HG03064 (cell line): Measurements from ENCODE around the gene RAPGEF4.

Experiments used
- ATAC-seq: cut with Tn5 transposase; IDR thresholded peaks from one replicate; pipeline ENCODE4 v1.9.1; 2021; ENCODE audit warnings: low read depth; ENCODE audit not compliant: unreplicated experiment

RAPGEF4 gene

DNA sequence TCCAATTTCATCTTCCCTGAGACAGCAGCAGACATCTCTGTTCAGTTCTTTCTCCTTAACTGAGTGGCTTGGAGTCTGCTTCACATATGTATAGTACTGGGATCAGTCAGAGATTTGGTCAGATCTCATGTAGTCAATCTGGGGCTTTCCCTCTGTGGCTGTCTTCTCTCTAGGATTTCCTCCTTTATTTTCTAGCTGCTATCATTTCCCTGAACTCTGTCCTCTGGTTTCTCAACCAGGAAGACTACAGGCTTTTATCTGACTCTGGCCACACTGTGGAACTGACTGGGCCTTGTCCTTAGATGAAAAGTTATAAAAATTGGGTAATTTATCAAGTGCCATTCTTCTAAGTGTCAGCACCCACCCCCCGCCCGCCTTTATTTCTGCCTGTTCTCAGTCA is 121.0 kb downstream of the RAPGEF4 start:
- no peak for ATAC-seq

DNA sequence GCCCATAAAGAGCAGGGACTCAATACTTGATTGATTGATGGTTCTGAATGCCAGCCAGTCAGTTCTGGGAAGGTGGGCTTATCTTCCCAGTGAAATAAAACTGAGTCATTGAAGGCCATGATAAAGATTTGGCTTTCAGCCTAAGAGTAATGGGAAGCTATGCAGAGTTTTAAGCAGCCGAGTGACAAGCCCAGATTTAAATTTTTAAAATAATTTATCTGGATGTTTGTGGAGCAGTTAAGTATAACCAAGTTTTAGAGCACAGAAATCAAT is 122.8 kb downstream of the RAPGEF4 start:
- ATAC-seq, result no peak

DNA sequence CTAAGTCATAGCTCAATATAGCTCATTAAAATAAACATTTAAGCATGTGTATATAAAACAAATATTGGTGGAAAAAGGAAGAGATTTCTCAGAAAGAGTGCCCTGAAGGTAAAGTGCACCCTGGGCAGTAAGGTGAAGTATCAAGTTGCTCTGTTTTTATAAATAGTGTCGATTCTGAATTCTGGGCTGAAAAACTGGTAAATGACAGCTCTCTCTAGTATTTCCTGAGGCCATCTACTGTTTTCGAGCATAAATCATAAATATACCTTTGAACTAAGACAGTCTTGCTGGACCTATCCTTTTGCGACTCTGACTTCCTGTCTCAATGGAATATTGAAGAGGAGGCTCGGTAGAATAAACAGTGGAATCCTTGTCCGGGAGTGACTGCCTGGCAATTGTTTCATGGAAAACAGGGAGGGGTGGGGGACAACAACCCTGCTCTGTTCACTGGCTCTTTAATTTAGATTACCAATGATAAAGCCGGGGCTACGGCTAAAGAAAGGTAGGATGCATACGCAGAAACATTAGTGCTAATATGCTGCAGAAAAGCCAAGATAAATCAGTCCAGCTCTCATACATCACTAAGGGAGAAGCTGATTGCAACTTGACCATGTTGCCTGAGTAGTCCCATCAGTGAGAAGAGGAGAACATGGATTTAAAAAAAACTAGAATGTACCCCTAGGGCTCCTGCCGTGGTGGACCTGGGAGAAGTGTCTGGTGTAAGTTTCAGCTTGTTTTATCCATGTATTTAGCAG is 124.1 kb downstream of the RAPGEF4 start:
- ATAC-seq, result no peak

DNA sequence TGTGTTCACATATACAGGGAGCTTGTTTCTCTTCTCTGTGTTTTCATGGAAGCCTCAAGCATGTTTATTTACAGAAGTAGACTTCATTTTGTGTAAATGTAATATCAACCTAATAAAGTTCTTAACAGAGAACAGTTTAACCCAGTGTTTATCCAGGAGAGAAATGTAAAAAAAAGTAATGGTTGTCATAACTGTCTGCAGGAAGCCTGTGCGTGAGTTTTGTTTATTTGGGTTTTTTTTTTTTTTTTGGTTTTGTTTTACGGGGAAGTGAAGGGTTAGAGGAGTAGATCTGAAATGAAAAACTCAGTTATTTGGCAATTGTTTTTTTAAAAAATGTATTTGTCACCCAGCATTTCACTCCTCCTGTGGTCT is 124.7 kb downstream of the RAPGEF4 start:
- no peak for ATAC-seq

GRCh38 chr2:172861098-172861497 is 125.5 kb downstream of the RAPGEF4 start:
- no peak for ATAC-seq

DNA sequence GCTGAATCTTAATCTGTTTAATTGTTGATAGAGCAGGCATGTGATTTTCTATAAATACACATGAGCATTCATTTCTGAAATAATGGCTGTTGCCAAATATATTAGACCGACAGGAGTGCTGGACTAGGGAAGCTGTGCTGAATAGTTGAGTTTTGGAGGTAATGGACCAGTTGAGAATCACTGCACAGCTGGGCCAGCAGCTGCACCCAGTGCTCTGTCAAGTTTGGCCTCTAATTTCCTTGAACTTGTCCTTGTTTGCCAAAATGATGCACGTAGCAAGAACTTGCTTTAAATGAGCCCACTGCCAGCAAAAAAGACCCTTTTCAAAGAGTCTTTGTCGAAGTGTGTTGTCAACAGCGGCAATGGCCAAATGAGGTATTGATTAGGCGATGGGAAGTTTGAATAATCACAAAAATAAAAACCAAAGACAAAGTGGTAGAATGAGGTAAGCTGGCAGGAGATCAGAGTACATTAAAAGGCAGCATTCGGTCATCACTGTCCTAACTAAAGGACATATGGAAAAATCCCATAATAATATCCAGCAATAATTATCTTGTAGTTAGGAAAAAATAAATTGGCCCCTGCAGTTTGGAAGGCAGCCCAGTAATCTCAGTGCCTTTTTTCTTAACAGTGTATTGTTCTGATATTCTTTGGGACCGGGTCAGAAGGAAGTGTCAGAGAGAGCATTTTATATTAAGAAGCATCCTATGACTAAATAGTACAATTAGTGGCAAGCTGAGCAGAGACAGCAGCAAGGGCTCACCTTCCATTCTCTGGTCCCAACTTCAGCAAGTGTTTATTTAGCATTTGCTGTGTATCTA is 126.2 kb downstream of the RAPGEF4 start:
- no peak for ATAC-seq

GRCh38 chr2:172863341-172863740 is 127.7 kb downstream of the RAPGEF4 start:
- ATAC-seq, result no peak

GRCh38 chr2:172864182-172864581 is 128.5 kb downstream of the RAPGEF4 start:
- ATAC-seq, result no peak

- ATAC-seq, result no peak
Measured at GRCh38 chr2:172865422-172865821, 129.8 kb downstream of the RAPGEF4 start.

- ATAC-seq, result no peak
Measured at GRCh38 chr2:172869861-172870260, 134.2 kb downstream of the RAPGEF4 start.

- no peak for ATAC-seq
Measured at GRCh38 chr2:172870396-172870795, 134.8 kb downstream of the RAPGEF4 start.

DNA sequence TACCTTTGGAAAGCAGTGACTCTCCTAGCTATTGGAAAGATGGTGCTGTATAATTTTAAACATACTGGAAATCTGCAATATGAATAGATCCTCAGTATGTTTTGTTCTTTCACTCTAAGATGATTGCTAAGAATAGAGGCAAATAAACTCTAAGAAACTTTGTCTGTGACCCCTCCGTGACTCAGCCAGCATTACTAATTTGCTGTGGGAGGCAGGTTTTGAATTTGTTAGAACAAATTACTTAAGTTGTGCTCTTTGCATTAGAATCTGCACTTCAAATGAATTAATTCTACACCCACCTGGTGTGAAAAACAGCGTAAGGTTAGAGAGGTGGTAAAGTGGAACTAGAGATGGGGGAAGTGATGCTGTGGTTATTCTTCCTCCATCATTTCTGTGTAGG is 142.2 kb downstream of the RAPGEF4 start:
- ATAC-seq, result no peak

DNA sequence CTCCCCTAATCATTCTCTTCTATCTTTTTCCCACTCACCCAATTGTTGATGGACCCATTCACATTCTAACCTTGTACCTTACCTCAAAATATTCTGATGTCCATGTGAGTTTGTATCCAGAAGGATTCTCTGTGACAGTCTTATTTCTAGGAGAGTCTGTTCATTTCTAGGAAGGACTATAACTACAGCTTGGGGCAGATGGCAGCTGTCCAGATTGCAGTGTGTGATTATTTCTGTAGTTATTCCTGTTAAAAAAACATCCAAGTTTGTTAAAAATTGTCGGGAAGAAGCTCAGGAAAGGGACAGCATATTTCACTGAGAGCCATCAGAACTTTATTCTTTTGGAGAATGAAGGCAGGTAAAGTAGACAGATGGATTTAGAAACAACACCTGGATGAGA is 142.6 kb downstream of the RAPGEF4 start:
- ATAC-seq, result no peak

- ATAC-seq, result no peak
Measured at GRCh38 chr2:172884336-172884735, 148.7 kb downstream of the RAPGEF4 start.

GRCh38 chr2:172885996-172886395 is 150.4 kb downstream of the RAPGEF4 start:
- no peak for ATAC-seq

DNA sequence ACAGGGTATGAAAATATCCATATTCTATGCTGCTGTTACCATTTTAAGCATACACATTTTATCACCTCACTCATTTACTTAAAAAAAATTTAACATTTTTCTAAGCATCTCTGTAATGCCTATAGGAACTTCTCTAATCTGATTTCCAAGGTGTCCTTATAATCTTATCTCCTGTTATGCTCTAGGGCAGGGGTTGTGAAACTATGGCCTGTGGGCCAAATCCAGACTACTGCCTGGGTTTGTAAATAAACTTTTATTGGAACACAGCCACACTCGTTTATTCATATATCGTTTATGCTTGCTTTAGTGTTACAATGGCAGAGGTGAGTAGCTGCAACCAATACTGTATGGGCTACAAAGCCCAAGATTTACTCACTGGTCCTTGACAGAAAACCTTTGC is 151.6 kb downstream of the RAPGEF4 start:
- no peak for ATAC-seq

DNA sequence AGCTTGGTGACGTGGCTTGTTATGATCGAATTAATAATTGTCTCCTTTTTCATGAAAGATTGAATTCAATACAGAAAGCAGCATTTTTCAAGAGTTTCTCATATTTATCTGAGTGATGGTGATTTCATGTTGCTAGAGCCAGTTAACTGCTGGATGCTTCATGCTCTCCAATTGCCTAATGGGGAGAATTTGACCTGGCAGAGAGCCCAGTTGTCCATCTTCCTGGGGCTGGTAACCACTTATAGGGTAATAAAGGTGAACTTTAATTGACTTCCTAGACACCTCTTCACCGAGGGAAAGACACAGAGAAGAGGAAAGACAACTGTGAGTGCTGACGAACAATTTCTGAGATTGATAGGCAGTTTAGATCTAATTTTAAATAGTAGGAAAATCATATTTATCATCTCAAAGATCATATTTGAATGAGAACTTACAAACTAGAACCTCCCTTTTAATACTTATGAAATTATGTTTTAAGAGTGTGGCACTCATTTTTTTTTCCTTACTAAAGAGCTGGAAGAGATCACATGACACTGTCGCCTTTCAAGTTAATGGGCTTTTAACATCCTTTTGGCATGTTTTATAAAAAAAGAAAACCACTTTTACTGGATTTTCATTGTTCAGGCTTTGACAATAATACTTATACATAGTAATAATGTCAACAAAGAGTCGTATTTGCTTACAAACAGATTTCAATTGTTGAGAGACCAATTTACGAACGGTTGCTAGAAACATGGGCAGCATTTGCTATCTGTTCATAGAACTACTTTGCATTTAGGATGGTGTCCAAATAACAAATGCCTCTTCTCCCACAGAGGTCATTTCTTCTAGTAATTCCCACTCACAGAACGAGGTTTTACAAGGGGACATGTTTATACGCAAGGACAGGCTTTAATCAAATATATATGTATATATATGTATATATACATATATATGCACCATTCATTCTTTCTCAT is 153.3 kb downstream of the RAPGEF4 start:
- no peak for ATAC-seq

DNA sequence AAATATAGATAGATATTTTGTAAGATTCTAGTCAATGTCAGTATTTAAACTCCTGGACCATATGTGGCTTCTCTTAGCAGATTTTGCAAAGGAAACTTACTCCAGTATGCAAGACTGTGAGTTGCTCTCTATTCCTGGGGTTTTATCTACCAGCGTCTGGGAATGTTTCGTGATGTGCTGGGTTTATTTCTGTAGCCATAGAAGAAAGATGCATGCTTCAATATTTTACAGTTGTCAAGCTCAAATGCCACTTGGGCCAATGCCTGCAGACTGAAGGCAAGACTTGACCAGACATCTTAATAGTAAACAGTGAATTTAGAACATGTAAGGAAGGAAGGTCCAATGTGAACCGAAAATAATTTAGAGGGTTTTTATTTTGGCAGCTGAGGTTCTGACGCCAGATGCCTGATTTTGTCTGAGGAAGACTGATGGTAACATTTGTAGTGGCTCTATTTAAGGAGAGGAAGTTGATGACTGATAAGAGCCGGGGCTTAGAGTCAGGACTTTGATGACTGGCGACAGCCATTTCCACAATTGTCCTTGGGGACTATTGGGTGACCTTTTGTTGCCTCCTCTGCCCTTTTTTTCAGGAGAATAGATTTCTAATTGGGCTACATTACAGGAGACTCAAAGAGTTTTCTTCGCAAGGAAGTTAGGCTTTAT is 154.3 kb downstream of the RAPGEF4 start:
- ATAC-seq, result no peak

DNA sequence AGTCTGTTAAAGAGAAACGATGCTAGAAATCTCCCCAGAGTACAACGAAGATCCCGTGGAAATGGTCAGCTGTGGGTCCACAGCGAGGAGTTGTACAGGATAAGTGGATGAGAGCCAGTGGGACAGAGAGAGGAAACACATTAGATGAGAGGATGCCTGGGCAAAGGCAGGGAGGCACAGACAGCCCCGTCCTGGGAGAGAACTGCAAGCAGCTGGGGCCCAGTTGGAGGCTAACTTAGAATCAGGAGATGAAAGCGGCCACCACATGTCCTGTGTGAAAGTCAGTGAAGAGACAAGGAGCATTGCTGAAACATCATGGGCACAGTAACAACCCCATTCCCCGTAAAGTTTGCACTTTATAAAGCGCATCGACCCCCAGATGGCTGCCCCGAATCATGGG is 157.5 kb downstream of the RAPGEF4 start:
- ATAC-seq, result no peak

- ATAC-seq, result no peak
Measured at GRCh38 chr2:172893671-172894070, 158.0 kb downstream of the RAPGEF4 start.
